ENCODE data around the gene PTH1R. TPM values are rescaled to one million over a fixed set of nuclear protein-coding genes. Genes with fewer than 3 reads are reported as not detected.

The PTH1R gene
- total RNA-seq, 1 donor from 2014 or later = 6.2 TPM

GRCh38 chr3:46916799-46917198 lies 39.3 kb downstream of the PTH1R start:
- TF ChIP-seq CTCF (IDR thresholded peaks at IDR 0.05; ENCODE audit: unreplicated experiment) = no peak
- no peak for DNase-seq (ENCODE audit: low spot score)
- H3K27me3 Mint-ChIP-seq (ENCODE audit: unreplicated experiment) = peaks cover 1% of the 10 kb centered on the region
- H3K4me3 Mint-ChIP-seq (ENCODE audit: unreplicated experiment) = no peak overlapping the region
- H3K36me3 Mint-ChIP-seq (ENCODE audit: low read depth, unreplicated experiment) = peaks cover 37% of the 10 kb centered on the region
- no peaks in the 10 kb centered on the region for H3K4me1 Mint-ChIP-seq (ENCODE audit: unreplicated experiment)
- H3K27ac Mint-ChIP-seq (ENCODE audit: unreplicated experiment) = no peak overlapping the region
- no peaks in the 10 kb centered on the region for H3K9me3 Mint-ChIP-seq (ENCODE audit: unreplicated experiment)

GRCh38 chr3:46917257-46917656 lies 39.7 kb downstream of the PTH1R start:
- Mint-ChIP-seq H3K9me3 (ENCODE audit: unreplicated experiment) (no peaks in the 10 kb centered on the region), H3K36me3 (ENCODE audit: low read depth, unreplicated experiment) (peaks cover 37% of the 10 kb centered on the region), H3K4me3 (ENCODE audit: unreplicated experiment) (no peak overlapping the region), H3K4me1 (ENCODE audit: unreplicated experiment) (no peaks in the 10 kb centered on the region), H3K27ac (ENCODE audit: unreplicated experiment) (no peak overlapping the region), H3K27me3 (ENCODE audit: unreplicated experiment) (peaks cover 1% of the 10 kb centered on the region)
- no peak for DNase-seq (ENCODE audit: low spot score)
- no peak for TF ChIP-seq CTCF (IDR thresholded peaks at IDR 0.05; ENCODE audit: unreplicated experiment)

- peaks cover 39% of the 10 kb centered on the region for H3K36me3 Mint-ChIP-seq (ENCODE audit: low read depth, unreplicated experiment)
- no peaks in the 10 kb centered on the region for H3K4me1 Mint-ChIP-seq (ENCODE audit: unreplicated experiment)
- no peaks in the 10 kb centered on the region for H3K9me3 Mint-ChIP-seq (ENCODE audit: unreplicated experiment)
- TF ChIP-seq CTCF (IDR thresholded peaks at IDR 0.05; ENCODE audit: unreplicated experiment) = no peak
- peaks cover 3% of the 10 kb centered on the region for H3K27me3 Mint-ChIP-seq (ENCODE audit: unreplicated experiment)
- H3K4me3 Mint-ChIP-seq (ENCODE audit: unreplicated experiment) = no peak overlapping the region
- no peak for DNase-seq (ENCODE audit: low spot score)
- no peak overlapping the region for H3K27ac Mint-ChIP-seq (ENCODE audit: unreplicated experiment)
Measured at GRCh38 chr3:46918202-46918601, 40.7 kb downstream of the PTH1R start.

- Mint-ChIP-seq H3K9me3 (ENCODE audit: unreplicated experiment) (no peaks in the 10 kb centered on the region), H3K27ac (ENCODE audit: unreplicated experiment) (no peak overlapping the region), H3K4me1 (ENCODE audit: unreplicated experiment) (no peaks in the 10 kb centered on the region), H3K4me3 (ENCODE audit: unreplicated experiment) (peak overlapping the region; percentile 6), H3K36me3 (ENCODE audit: low read depth, unreplicated experiment) (peaks cover 42% of the 10 kb centered on the region), H3K27me3 (ENCODE audit: unreplicated experiment) (peaks cover 7% of the 10 kb centered on the region)
- DNase-seq (ENCODE audit: low spot score) = no peak
- TF ChIP-seq CTCF (IDR thresholded peaks at IDR 0.05; ENCODE audit: unreplicated experiment) = no peak
Measured at GRCh38 chr3:46918634-46919033, 41.1 kb downstream of the PTH1R start.

- Mint-ChIP-seq H3K27ac (ENCODE audit: unreplicated experiment) (no peak overlapping the region), H3K27me3 (ENCODE audit: unreplicated experiment) (peaks cover 6% of the 10 kb centered on the region), H3K9me3 (ENCODE audit: unreplicated experiment) (no peaks in the 10 kb centered on the region), H3K4me1 (ENCODE audit: unreplicated experiment) (peaks cover 4% of the 10 kb centered on the region), H3K4me3 (ENCODE audit: unreplicated experiment) (no peak overlapping the region), H3K36me3 (ENCODE audit: low read depth, unreplicated experiment) (peaks cover 47% of the 10 kb centered on the region)
- TF ChIP-seq CTCF (IDR thresholded peaks at IDR 0.05; ENCODE audit: unreplicated experiment) = no peak
- no peak for DNase-seq (ENCODE audit: low spot score)
Measured at GRCh38 chr3:46921041-46921440, 43.5 kb downstream of the PTH1R start.

Data from endothelial cell (in vitro differentiated cells).